Measurements from ENCODE around the gene ITGB1BP1. TPM values are rescaled to one million over a fixed set of nuclear protein-coding genes. Genes with fewer than 3 reads are reported as not detected.

ITGB1BP1 gene
- total RNA-seq = 91.8 and 98.0 TPM in 2 replicates
- long read RNA-seq, full-length matches to known transcripts = 77 of 193 reads
- long read RNA-seq, partial matches to known transcripts = 69 of 193 reads
- long read RNA-seq, other reads (novel, unspliced or antisense) = 47 of 193 reads

- peak; percentile 99 for DNase-seq (ENCODE audit: extremely low spot score, unreplicated experiment)
- H3K9me3 Mint-ChIP-seq (ENCODE audit: unreplicated experiment) = no peaks in the 10 kb centered on the region
- H3K27ac Mint-ChIP-seq (ENCODE audit: unreplicated experiment) = peak within 1 kb of the TSS; percentile 82
- H3K4me1 Mint-ChIP-seq (ENCODE audit: unreplicated experiment) = peaks cover 19% of the 10 kb centered on the region
- no peak for TF ChIP-seq CTCF (IDR thresholded peaks at IDR 0.05)
- H3K27me3 Mint-ChIP-seq (ENCODE audit: unreplicated experiment) = no peaks in the 10 kb centered on the region
- no peaks in the 10 kb centered on the region for H3K36me3 Mint-ChIP-seq (ENCODE audit: unreplicated experiment)
- H3K4me3 Mint-ChIP-seq (ENCODE audit: unreplicated experiment) = peak within 1 kb of the TSS; percentile 88
These were observed at the start of gene ITGB1BP1, which contains the start of gene CPSF3 for GRCh38 chr2:9423100-9423921. Gene ITGB1BP1, minus strand, starts transcription at chr2:9423528. Its CDS starts 4,831 bp downstream, at chr2:9418697. Gene CPSF3, plus strand, starts transcription at chr2:9423654. Its CDS starts 120 bp downstream, at chr2:9423774.

GRCh38 chr2:9472511-9472910 is 49.2 kb upstream of the ITGB1BP1 start:
- Mint-ChIP-seq H3K9me3 (ENCODE audit: unreplicated experiment) (no peaks in the 10 kb centered on the region), H3K4me3 (ENCODE audit: unreplicated experiment) (peak overlapping the region; percentile 71), H3K4me1 (ENCODE audit: unreplicated experiment) (peaks cover 30% of the 10 kb centered on the region), H3K27me3 (ENCODE audit: unreplicated experiment) (no peaks in the 10 kb centered on the region), H3K27ac (ENCODE audit: unreplicated experiment) (no peak overlapping the region), H3K36me3 (ENCODE audit: unreplicated experiment) (peaks cover 15% of the 10 kb centered on the region)
- no peak for TF ChIP-seq CTCF (IDR thresholded peaks at IDR 0.05)
- no peak for DNase-seq (ENCODE audit: extremely low spot score, unreplicated experiment)

GRCh38 chr2:9471206-9471605 is 47.9 kb upstream of the ITGB1BP1 start:
- TF ChIP-seq CTCF (IDR thresholded peaks at IDR 0.05) = no peak
- Mint-ChIP-seq H3K4me1 (ENCODE audit: unreplicated experiment) (peaks cover 20% of the 10 kb centered on the region), H3K27me3 (ENCODE audit: unreplicated experiment) (no peaks in the 10 kb centered on the region), H3K36me3 (ENCODE audit: unreplicated experiment) (peaks cover 11% of the 10 kb centered on the region), H3K27ac (ENCODE audit: unreplicated experiment) (no peak overlapping the region), H3K4me3 (ENCODE audit: unreplicated experiment) (no peak overlapping the region), H3K9me3 (ENCODE audit: unreplicated experiment) (no peaks in the 10 kb centered on the region)
- DNase-seq (ENCODE audit: extremely low spot score, unreplicated experiment) = no peak

GRCh38 chr2:9467687-9468086 is 44.4 kb upstream of the ITGB1BP1 start:
- Mint-ChIP-seq H3K4me3 (ENCODE audit: unreplicated experiment) (no peak overlapping the region), H3K27ac (ENCODE audit: unreplicated experiment) (no peak overlapping the region), H3K27me3 (ENCODE audit: unreplicated experiment) (no peaks in the 10 kb centered on the region), H3K9me3 (ENCODE audit: unreplicated experiment) (no peaks in the 10 kb centered on the region), H3K36me3 (ENCODE audit: unreplicated experiment) (peaks cover 10% of the 10 kb centered on the region), H3K4me1 (ENCODE audit: unreplicated experiment) (peaks cover 3% of the 10 kb centered on the region)
- no peak for TF ChIP-seq CTCF (IDR thresholded peaks at IDR 0.05)
- no peak for DNase-seq (ENCODE audit: extremely low spot score, unreplicated experiment)

- peaks cover 10% of the 10 kb centered on the region for H3K36me3 Mint-ChIP-seq (ENCODE audit: unreplicated experiment)
- H3K27ac Mint-ChIP-seq (ENCODE audit: unreplicated experiment) = no peak overlapping the region
- peak; percentile 11 for DNase-seq (ENCODE audit: extremely low spot score, unreplicated experiment)
- no peaks in the 10 kb centered on the region for H3K9me3 Mint-ChIP-seq (ENCODE audit: unreplicated experiment)
- H3K27me3 Mint-ChIP-seq (ENCODE audit: unreplicated experiment) = no peaks in the 10 kb centered on the region
- no peak overlapping the region for H3K4me3 Mint-ChIP-seq (ENCODE audit: unreplicated experiment)
- peaks cover 3% of the 10 kb centered on the region for H3K4me1 Mint-ChIP-seq (ENCODE audit: unreplicated experiment)
- TF ChIP-seq CTCF (IDR thresholded peaks at IDR 0.05) = no peak
These were observed 42.9 kb upstream of the ITGB1BP1 start for GRCh38 chr2:9466147-9466683.

Data from osteocyte (in vitro differentiated cells).